Endothelial cell of umbilical vein (primary cell): ENCODE measurements around the gene TIFAB. TPM values are rescaled to one million over a fixed set of nuclear protein-coding genes. Genes with fewer than 3 reads are reported as not detected.

ENCODE experiments used
- BruUV-seq: library from RNA; stranded (reverse); fragments of 400-500 nt; replicated peaks from 2 replicates; lab custom pipeline; 2021; lab: Mats Ljungman, UMichigan
- CTCF ChIA-PET: fragments of 300-600, 350-600 bp; sonication (Branson Sonifier 250); formaldehyde crosslinking; loops from one replicate; lab custom pipeline; 2021; ENCODE audit warnings: antibody characterized with exemption, inconsistent platforms; lab: Charles Lee
- POLR2A ChIA-PET: fragments of 300-600, 350-600 bp; sonication (Branson Sonifier 250); formaldehyde crosslinking; loops from one replicate; lab custom pipeline; 2021; ENCODE audit warnings: antibody characterized with exemption, inconsistent platforms; lab: Charles Lee
- DNase-seq: peaks from one replicate; pipeline ENCODE4 v3.0.0-alpha.2; 2011; ENCODE audit warnings: low read depth, low spot score
- FAIRE-seq: peaks from 2 replicates; lab custom pipeline; 2011; peaks lifted over from hg19 to GRCh38; lab: Jason Lieb, UNC
- H2AFZ ChIP-seq: 2 replicates; pipeline ENCODE4 v1.6.0; 2012; ENCODE audit warnings: low read depth, low read length, control low read depth, inconsistent platforms
- H3K27ac ChIP-seq: 2 replicates; pipeline ENCODE4 v1.5.1; 2011; ENCODE audit warnings: low read depth, mild to moderate bottlenecking, control low read depth, low read length, moderate library complexity; ENCODE audit not compliant: insufficient read depth
- H3K27me3 ChIP-seq, 2 experiments: 2 replicates each; pipeline versions ENCODE4 v1.6.0 to v1.6.1; 2011; ENCODE audit warnings: low read length in 2 of 2, mixed read lengths in 1 of 2; ENCODE audit not compliant: control insufficient read depth in 2 of 2, insufficient read depth in 2 of 2
- H3K36me3 ChIP-seq, 2 experiments: 2 replicates in 1 of 2; 3 replicates in 1 of 2; pipeline ENCODE4 v1.5.1; 2011; ENCODE audit warnings: low read length in 2 of 2, mild to moderate bottlenecking in 1 of 2, moderate library complexity in 1 of 2; ENCODE audit not compliant: control insufficient read depth in 2 of 2, insufficient read depth in 2 of 2; ENCODE audit errors: extremely low read depth in 1 of 2
- H3K4me1 ChIP-seq: 3 replicates; pipeline ENCODE4 v1.5.1; 2011; ENCODE audit warnings: mild to moderate bottlenecking, low read length; ENCODE audit not compliant: control insufficient read depth, insufficient read depth; ENCODE audit errors: extremely low read depth
- H3K4me2 ChIP-seq: 2 replicates; pipeline ENCODE4 v1.6.1; 2011; ENCODE audit warnings: low read length, control low read depth, mixed read lengths; ENCODE audit not compliant: insufficient read depth
- H3K4me3 ChIP-seq, 3 experiments: fragments of 200-600 bp in 1 of 3; sonication (generic), shearing (Covaris generic) in 1 of 3; replicated peaks in 1 of 3; 2 replicates each; pipeline ENCODE4 v1.5.1; 2011 to 2016; ENCODE audit warnings: control low read depth in 3 of 3, low read length in 3 of 3, mild to moderate bottlenecking in 2 of 3, inconsistent platforms in 1 of 3, low read depth in 1 of 3, moderate library complexity in 1 of 3; ENCODE audit not compliant: insufficient read depth in 1 of 3
- H3K79me2 ChIP-seq: 2 replicates; pipeline ENCODE4 v1.6.0; 2012; ENCODE audit warnings: low read length, inconsistent platforms; ENCODE audit not compliant: control insufficient read depth, insufficient read depth
- H3K9ac ChIP-seq: replicated peaks from 2 replicates; pipeline ENCODE3; 2011; ENCODE audit warnings: low read length, control low read depth; ENCODE audit not compliant: insufficient read depth; ENCODE audit errors: extremely low read depth
- H3K9me1 ChIP-seq: replicated peaks from 3 replicates; pipeline ENCODE4 v1.6.0; 2011; ENCODE audit warnings: mild to moderate bottlenecking, low read length; ENCODE audit not compliant: control insufficient read depth, insufficient read depth; ENCODE audit errors: extremely low read depth
- H3K9me3 ChIP-seq: replicated peaks from 2 replicates; pipeline ENCODE4 v1.5.1; 2012; ENCODE audit warnings: low read length, inconsistent platforms; ENCODE audit not compliant: control insufficient read depth, insufficient read depth
- H4K20me1 ChIP-seq: replicated peaks from 2 replicates; pipeline ENCODE3; 2011; ENCODE audit warnings: mild to moderate bottlenecking, low read length; ENCODE audit not compliant: control insufficient read depth, insufficient read depth; ENCODE audit errors: extremely low read depth
- CTCF ChIP-seq, 2 donors: IDR thresholded peaks; 1 replicate in 1 of 2; 2 replicates in 1 of 2; pipeline ENCODE4 v1.5.1; 2011; ENCODE audit warnings: low read length in 2 of 2, mild to moderate bottlenecking in 2 of 2, moderate library complexity in 2 of 2, control low read depth in 1 of 2, inconsistent platforms in 1 of 2, low read depth in 1 of 2; ENCODE audit not compliant: insufficient read depth in 1 of 2; ENCODE audit errors: extremely low read depth in 1 of 2
- FOS ChIP-seq: IDR thresholded peaks from 2 replicates; pipeline ENCODE4 v1.6.1; 2011; ENCODE audit warnings: mild to moderate bottlenecking, low read length, moderate library complexity, borderline replicate concordance; ENCODE audit not compliant: insufficient read depth
- JUN ChIP-seq: IDR thresholded peaks from 2 replicates; pipeline ENCODE4 v1.6.1; 2011; ENCODE audit warnings: borderline replicate concordance, low read depth; ENCODE audit not compliant: insufficient read length, insufficient read depth
- POLR2A ChIP-seq: IDR thresholded peaks from 2 replicates; pipeline ENCODE4 v1.6.1; 2012; ENCODE audit warnings: low read depth, mild to moderate bottlenecking, control low read depth, low read length
- POLR2AphosphoS5 ChIP-seq: IDR thresholded peaks from 2 replicates; pipeline ENCODE4 v1.6.1; 2012; ENCODE audit warnings: low read depth, mild to moderate bottlenecking, control low read depth, low read length, moderate library complexity; ENCODE audit not compliant: insufficient read depth
- dilution Hi-C: fragments of 300-500 bp; cut with MboI; formaldehyde crosslinking; loops from one replicate; pipeline ENCODE4 v1.15.0; 2019; ENCODE audit warnings: low sequenced_read_pairs; ENCODE audit not compliant: extremely low pct_ligation_motif_present
- intact Hi-C: fragments of 100-400 bp; cut with micrococcal nuclease; formaldehyde crosslinking; loops from one replicate; pipeline ENCODE4 v1.10.0; 2022
- polyA plus RNA-seq, 4 experiments: library from polyadenylated mRNA; depleted of rRNA in 3 of 4; stranded (reverse) in 3 of 4; unstranded in 1 of 4; fragments of >200 nt; gene quantifications; 2 replicates each; pipeline versions ENCODE4 v1.2.1 to v1.2.3, GENCODE V29; 2011 to 2012; ENCODE audit warnings: missing spikeins in 1 of 4
- total RNA-seq: library from RNA; stranded (reverse); gene quantifications from 2 replicates; pipeline ENCODE4 v1.2.3, GENCODE V29; 2021

TIFAB gene
- total and polyA plus RNA-seq, 2 donors (not counting 3 experiments of a cell fraction or from before 2014, with no cell fraction given): not detected

- no peak overlapping the region for H3K9ac ChIP-seq
- intact Hi-C loops: no loop called here
- CTCF ChIA-PET: interaction anchor here (0.7 to 6.6 kb wide), 6 partner anchors 13 to 123 kb away, joined by 3 to 44 read pairs (median 4); no protein-coding TSS in a partner anchor
Measured at GRCh38 chr5:135437796-135438560, 14.2 kb downstream of the TIFAB start.

More at GRCh38 chr5:135437796-135438560, 14.2 kb downstream of the TIFAB start:
- H3K9me3 ChIP-seq: no peaks in the 10 kb centered on the region
- no peaks in the 10 kb centered on the region for H3K4me1 ChIP-seq
- TF ChIP-seq JUN (no peak), POLR2AphosphoS5 (no peak), POLR2A (no peak), CTCF (IDR thresholded peaks at IDR 0.05; ENCODE audit: extremely low read depth in 1 of 2, insufficient read depth in 1 of 2, low read depth in 1 of 2, low read length in 2 of 2) (no peak), FOS (no peak)
- peaks cover 5 to 25% of the 10 kb centered on the region in 2 experiments for H3K27me3 ChIP-seq
- H3K9me1 ChIP-seq: no peaks in the 10 kb centered on the region
- H3K27ac ChIP-seq: no peak overlapping the region
- H4K20me1 ChIP-seq: no peaks in the 10 kb centered on the region
- no peaks in the 10 kb centered on the region for H3K79me2 ChIP-seq
- no peaks in the 10 kb centered on the region for H3K36me3 ChIP-seq
- DNase-seq: no peak
- H2AFZ ChIP-seq: no peak overlapping the region
- no peak for FAIRE-seq
- no TSS peak for BruUV-seq
- no peak overlapping the region for H3K4me2 ChIP-seq
- POLR2A ChIA-PET: no interaction called here
- dilution Hi-C loops: no loop called here
- no peak overlapping the region for H3K4me3 ChIP-seq
